ENCODE measurements around the gene ELAC2.
A peak's percentile ranks its signal among the peaks of the same experiment; 100 is the strongest.
"Not testable (repeated sequence)": the region's sequence is repeated elsewhere in the genome, so short reads cannot be mapped to it uniquely, and the experiment has no call there.

Gene ELAC2

GRCh38 chr17:12982224-12982623, 35.6 kb downstream of the ELAC2 start:
- Histone ChIP-seq H3K79me2 (ENCODE audit: insufficient read depth, low read length) (no peaks in the 10 kb centered on the region), H2AFZ (ENCODE audit: low read depth, low read length, severe bottlenecking) (peak overlapping the region; percentile 65), H3K36me3 (ENCODE audit: low read length) (no peaks in the 10 kb centered on the region), H3K9me3 (ENCODE audit: insufficient read depth, low read length) (no peaks in the 10 kb centered on the region), H3K9ac (ENCODE audit: low read length) (no peak overlapping the region), H3K27me3 (ENCODE audit: low read length) (no peaks in the 10 kb centered on the region), H3K4me3 (ENCODE audit: insufficient read depth, low read length, poor library complexity, severe bottlenecking) (no peak overlapping the region), H3K9me2 (replicated peaks; ENCODE audit: insufficient read depth, low read length) (no peaks in the 10 kb centered on the region), H3F3A (ENCODE audit: insufficient read depth) (no peaks in the 10 kb centered on the region), H4K20me1 (ENCODE audit: low read depth, low read length) (no peaks in the 10 kb centered on the region), H3K4me2 (ENCODE audit: low read depth, low read length, poor library complexity, severe bottlenecking) (peak overlapping the region; percentile 10), H3K27ac (ENCODE audit: low read depth, low read length) (0 out of 2 replicates have a peak overlapping the region, but pooled peaks have one; percentile 16)
- TF ChIP-seq, protein P1, sequence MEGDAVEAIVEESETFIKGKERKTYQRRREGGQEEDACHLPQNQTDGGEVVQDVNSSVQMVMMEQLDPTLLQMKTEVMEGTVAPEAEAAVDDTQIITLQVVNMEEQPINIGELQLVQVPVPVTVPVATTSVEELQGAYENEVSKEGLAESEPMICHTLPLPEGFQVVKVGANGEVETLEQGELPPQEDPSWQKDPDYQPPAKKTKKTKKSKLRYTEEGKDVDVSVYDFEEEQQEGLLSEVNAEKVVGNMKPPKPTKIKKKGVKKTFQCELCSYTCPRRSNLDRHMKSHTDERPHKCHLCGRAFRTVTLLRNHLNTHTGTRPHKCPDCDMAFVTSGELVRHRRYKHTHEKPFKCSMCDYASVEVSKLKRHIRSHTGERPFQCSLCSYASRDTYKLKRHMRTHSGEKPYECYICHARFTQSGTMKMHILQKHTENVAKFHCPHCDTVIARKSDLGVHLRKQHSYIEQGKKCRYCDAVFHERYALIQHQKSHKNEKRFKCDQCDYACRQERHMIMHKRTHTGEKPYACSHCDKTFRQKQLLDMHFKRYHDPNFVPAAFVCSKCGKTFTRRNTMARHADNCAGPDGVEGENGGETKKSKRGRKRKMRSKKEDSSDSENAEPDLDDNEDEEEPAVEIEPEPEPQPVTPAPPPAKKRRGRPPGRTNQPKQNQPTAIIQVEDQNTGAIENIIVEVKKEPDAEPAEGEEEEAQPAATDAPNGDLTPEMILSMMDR (IDR thresholded peaks at IDR 0.05; ENCODE audit: insufficient read depth, low read length, poor library complexity, severe bottlenecking), result no peak
- no peak for TF ChIP-seq EZH2phosphoT487 (conservative IDR thresholded peaks at IDR 0.05; ENCODE audit: low read length)

DNA sequence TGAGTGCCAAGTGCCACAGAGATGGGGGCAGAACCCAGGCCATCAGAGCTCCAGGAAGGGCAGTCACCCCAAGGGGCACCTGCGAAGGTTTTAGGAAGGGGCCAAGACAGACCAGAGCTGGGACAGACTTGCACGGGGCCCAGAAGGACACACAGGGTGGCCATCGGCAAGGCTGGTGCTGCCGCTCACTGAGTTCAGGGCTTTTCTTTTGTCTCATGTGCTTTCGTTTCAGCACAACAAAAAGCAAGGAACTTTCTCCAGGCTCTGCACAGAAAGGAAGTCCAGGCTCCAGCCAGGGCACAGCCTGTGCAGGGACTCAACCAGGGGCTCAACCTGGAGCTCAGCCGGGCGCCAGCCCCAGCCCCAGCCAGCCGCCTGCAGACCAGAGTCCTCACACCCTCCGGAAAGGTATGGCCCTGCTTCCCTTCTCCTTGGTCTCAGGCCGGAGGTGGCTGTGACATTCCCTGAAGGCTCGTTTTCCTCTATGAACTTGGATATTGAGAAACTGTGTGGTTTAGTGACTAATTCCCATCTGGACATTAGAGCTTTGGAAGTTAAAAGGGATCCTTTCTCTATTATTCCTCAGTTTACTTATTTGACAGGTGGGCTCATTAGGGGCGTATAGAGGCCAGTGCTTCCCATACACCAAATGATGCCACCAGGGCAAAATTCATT, 37.9 kb downstream of the ELAC2 start:
- Histone ChIP-seq H3K9ac (ENCODE audit: low read length) (no peak overlapping the region), H3K27me3 (ENCODE audit: low read length) (no peaks in the 10 kb centered on the region), H3K9me3 (ENCODE audit: insufficient read depth, low read length) (no peaks in the 10 kb centered on the region), H4K20me1 (ENCODE audit: low read depth, low read length) (no peaks in the 10 kb centered on the region), H3K27ac (ENCODE audit: low read depth, low read length) (no peak overlapping the region), H3K36me3 (ENCODE audit: low read length) (no peaks in the 10 kb centered on the region), H3K4me2 (ENCODE audit: low read depth, low read length, poor library complexity, severe bottlenecking) (no peak overlapping the region), H3F3A (ENCODE audit: insufficient read depth) (no peaks in the 10 kb centered on the region), H3K4me3 (ENCODE audit: insufficient read depth, low read length, poor library complexity, severe bottlenecking) (no peak overlapping the region), H2AFZ (ENCODE audit: low read depth, low read length, severe bottlenecking) (no peak overlapping the region), H3K79me2 (ENCODE audit: insufficient read depth, low read length) (no peaks in the 10 kb centered on the region), H3K9me2 (replicated peaks; ENCODE audit: insufficient read depth, low read length) (no peaks in the 10 kb centered on the region)
- TF ChIP-seq EZH2phosphoT487 (conservative IDR thresholded peaks at IDR 0.05; ENCODE audit: low read length), result no peak
- TF ChIP-seq, protein P1 (IDR thresholded peaks at IDR 0.05; ENCODE audit: insufficient read depth, low read length, poor library complexity, severe bottlenecking), result no peak

DNA sequence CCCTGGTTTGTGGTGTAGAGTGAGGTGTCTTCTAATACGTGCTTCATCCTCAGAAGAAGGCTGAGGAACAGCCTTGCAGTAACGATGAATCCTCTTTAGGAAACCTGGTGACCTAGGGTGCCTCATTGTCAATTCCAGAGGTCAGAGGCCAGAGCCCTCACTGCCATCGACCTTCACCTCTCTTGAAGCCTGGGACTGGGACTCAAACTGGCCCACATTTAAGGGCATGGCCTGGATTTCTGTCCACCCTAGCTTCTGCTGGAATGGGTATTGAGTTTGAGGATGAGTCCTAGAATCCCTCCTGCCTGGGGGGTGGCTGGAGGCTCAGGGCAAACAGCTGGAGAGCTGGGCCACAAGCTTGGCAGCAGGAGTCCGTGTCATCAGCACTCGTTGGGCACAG, 38.6 kb downstream of the ELAC2 start:
- Histone ChIP-seq H3K27ac (ENCODE audit: low read depth, low read length) (no peak overlapping the region), H3K27me3 (ENCODE audit: low read length) (no peaks in the 10 kb centered on the region), H3F3A (ENCODE audit: insufficient read depth) (no peaks in the 10 kb centered on the region), H3K36me3 (ENCODE audit: low read length) (no peaks in the 10 kb centered on the region), H3K9me3 (ENCODE audit: insufficient read depth, low read length) (no peaks in the 10 kb centered on the region), H3K9me2 (replicated peaks; ENCODE audit: insufficient read depth, low read length) (no peaks in the 10 kb centered on the region), H3K4me3 (ENCODE audit: insufficient read depth, low read length, poor library complexity, severe bottlenecking) (no peak overlapping the region), H4K20me1 (ENCODE audit: low read depth, low read length) (no peaks in the 10 kb centered on the region), H3K4me2 (ENCODE audit: low read depth, low read length, poor library complexity, severe bottlenecking) (no peak overlapping the region), H2AFZ (ENCODE audit: low read depth, low read length, severe bottlenecking) (no peak overlapping the region), H3K9ac (ENCODE audit: low read length) (no peak overlapping the region), H3K79me2 (ENCODE audit: insufficient read depth, low read length) (no peaks in the 10 kb centered on the region)
- TF ChIP-seq, protein P1 (IDR thresholded peaks at IDR 0.05; ENCODE audit: insufficient read depth, low read length, poor library complexity, severe bottlenecking), result no peak
- no peak for TF ChIP-seq EZH2phosphoT487 (conservative IDR thresholded peaks at IDR 0.05; ENCODE audit: low read length)

GRCh38 chr17:12978787-12979186, 39.0 kb downstream of the ELAC2 start:
- H3K9me3 ChIP-seq (ENCODE audit: insufficient read depth, low read length); H3K4me3 ChIP-seq (ENCODE audit: insufficient read depth, low read length, poor library complexity, severe bottlenecking); H3F3A ChIP-seq (ENCODE audit: insufficient read depth); H3K27me3 ChIP-seq (ENCODE audit: low read length); H3K36me3 ChIP-seq (ENCODE audit: low read length); H3K9ac ChIP-seq (ENCODE audit: low read length); H3K4me2 ChIP-seq (ENCODE audit: low read depth, low read length, poor library complexity, severe bottlenecking); H4K20me1 ChIP-seq (ENCODE audit: low read depth, low read length); H3K79me2 ChIP-seq (ENCODE audit: insufficient read depth, low read length); H3K27ac ChIP-seq (ENCODE audit: low read depth, low read length); H2AFZ ChIP-seq (ENCODE audit: low read depth, low read length, severe bottlenecking); H3K9me2 ChIP-seq (replicated peaks; ENCODE audit: insufficient read depth, low read length): not testable (repeated sequence)
